ENCODE measurements around the gene R3HDM2.

Gene R3HDM2

GRCh38 chr12:57224973-57225679, 205.7 kb downstream of the R3HDM2 start:
- peak; percentile 52 for DNase-seq

GRCh38 chr12:57224278-57224972, 206.4 kb downstream of the R3HDM2 start:
- no peak for DNase-seq

- DNase-seq, result no peak
These were observed 207.4 kb downstream of the R3HDM2 start for GRCh38 chr12:57223191-57224165.

GRCh38 chr12:57222286-57223190, 208.3 kb downstream of the R3HDM2 start:
- no peak for DNase-seq

GRCh38 chr12:57221169-57221917, 209.5 kb downstream of the R3HDM2 start:
- no peak for DNase-seq

GRCh38 chr12:57220770-57221168, 210.1 kb downstream of the R3HDM2 start:
- DNase-seq, result no peak

- DNase-seq, result no peak
These were observed 210.7 kb downstream of the R3HDM2 start for GRCh38 chr12:57219993-57220754.

GRCh38 chr12:57219205-57219992, 211.4 kb downstream of the R3HDM2 start:
- no peak for DNase-seq

- no peak for DNase-seq
These were observed 212.6 kb downstream of the R3HDM2 start for GRCh38 chr12:57218030-57218853.

GRCh38 chr12:57216921-57217879, 213.6 kb downstream of the R3HDM2 start:
- DNase-seq, result no peak

- peak; percentile 55 to 57 for DNase-seq
These were observed 214.6 kb downstream of the R3HDM2 start, which contains the start of gene NXPH4 for GRCh38 chr12:57216014-57216911. Gene NXPH4, plus strand, starts transcription at chr12:57216794. Its CDS starts 176 bp downstream, at chr12:57216970.

GRCh38 chr12:57215668-57216013, 215.2 kb downstream of the R3HDM2 start:
- no peak for DNase-seq

GRCh38 chr12:57215065-57215464, 215.8 kb downstream of the R3HDM2 start:
- no peak for DNase-seq

GRCh38 chr12:57214398-57214781, 216.5 kb downstream of the R3HDM2 start:
- DNase-seq, result peak; percentile 62 to 65

- DNase-seq, result no peak
These were observed 217.0 kb downstream of the R3HDM2 start for GRCh38 chr12:57213763-57214397.
